Keratinocyte (primary cell): ENCODE data around the gene DUSP5. TPM values are rescaled to one million over a fixed set of nuclear protein-coding genes. Genes with fewer than 3 reads are reported as not detected.
A peak's percentile ranks its signal among the peaks of the same experiment; 100 is the strongest.

Experiments
- DNase-seq: peaks from one replicate; pipeline ENCODE4 v3.0.0-alpha.2; 2011; ENCODE audit warnings: low read depth, missing footprints, low spot score
- FAIRE-seq: peaks from 2 replicates; lab custom pipeline; 2011; peaks lifted over from hg19 to GRCh38; lab: Jason Lieb, UNC
- H2AFZ ChIP-seq: 2 replicates; pipeline ENCODE4 v1.6.0; 2012; ENCODE audit warnings: low read length, control low read depth, inconsistent platforms; ENCODE audit not compliant: control insufficient read depth
- H3K27ac ChIP-seq: 2 replicates; pipeline ENCODE4 v1.5.1; 2011; ENCODE audit warnings: low read length; ENCODE audit not compliant: control insufficient read depth, insufficient read depth
- H3K27me3 ChIP-seq: 3 replicates; pipeline ENCODE4 v1.6.0; 2011; ENCODE audit warnings: low read length; ENCODE audit not compliant: control insufficient read depth, insufficient read depth; ENCODE audit errors: extremely low read depth
- H3K36me3 ChIP-seq, 2 experiments: 2 replicates in 1 of 2; 3 replicates in 1 of 2; pipeline ENCODE4 v1.5.1; 2011; ENCODE audit warnings: low read length in 2 of 2, mild to moderate bottlenecking in 1 of 2; ENCODE audit not compliant: control insufficient read depth in 2 of 2, insufficient read depth in 2 of 2; ENCODE audit errors: extremely low read depth in 1 of 2
- H3K4me1 ChIP-seq: 3 replicates; pipeline ENCODE4 v1.5.1; 2011; ENCODE audit warnings: low read length; ENCODE audit not compliant: control insufficient read depth, insufficient read depth; ENCODE audit errors: extremely low read depth
- H3K4me2 ChIP-seq: 3 replicates; pipeline ENCODE4 v1.6.0; 2011; ENCODE audit warnings: low read depth, low read length; ENCODE audit not compliant: control insufficient read depth, insufficient read depth; ENCODE audit errors: extremely low read depth
- H3K4me3 ChIP-seq, 3 experiments: fragments of 200-600 bp in 1 of 3; sonication (generic) in 1 of 3; 2 replicates in 2 of 3; 3 replicates in 1 of 3; pipeline ENCODE4 v1.5.1; 2011 to 2016; ENCODE audit warnings: low read length in 3 of 3, mild to moderate bottlenecking in 3 of 3, control low read depth in 2 of 3, inconsistent platforms in 1 of 3, low read depth in 1 of 3, mixed read lengths in 1 of 3, mixed run types in 1 of 3, moderate library complexity in 1 of 3; ENCODE audit not compliant: control insufficient read depth in 2 of 3, insufficient read depth in 2 of 3; ENCODE audit errors: extremely low read depth in 1 of 3
- H3K79me2 ChIP-seq: 2 replicates; pipeline ENCODE4 v1.6.0; 2012; ENCODE audit warnings: low read length; ENCODE audit not compliant: control insufficient read depth, insufficient read depth
- H3K9ac ChIP-seq: 3 replicates; pipeline ENCODE4 v1.6.0; 2011; ENCODE audit warnings: low read length; ENCODE audit not compliant: control insufficient read depth, insufficient read depth; ENCODE audit errors: extremely low read depth
- H3K9me1 ChIP-seq: 3 replicates; pipeline ENCODE4 v1.6.0; 2011; ENCODE audit warnings: low read length; ENCODE audit not compliant: control insufficient read depth, insufficient read depth; ENCODE audit errors: extremely low read depth
- H3K9me3 ChIP-seq: 2 replicates; pipeline ENCODE4 v1.5.1; 2012; ENCODE audit warnings: low read depth, low read length; ENCODE audit not compliant: control insufficient read depth
- H4K20me1 ChIP-seq: 3 replicates; pipeline ENCODE4 v1.6.0; 2011; ENCODE audit warnings: low read length; ENCODE audit not compliant: control insufficient read depth, insufficient read depth; ENCODE audit errors: extremely low read depth
- CTCF ChIP-seq, 3 experiments: IDR thresholded peaks in 1 of 3; conservative IDR thresholded peaks in 1 of 3; optimal IDR thresholded peaks in 1 of 3; 2 replicates in 2 of 3; 3 replicates in 1 of 3; pipeline versions ENCODE3 to v1.5.1; 2011; ENCODE audit warnings: low read length in 3 of 3, mild to moderate bottlenecking in 3 of 3, moderate library complexity in 2 of 3, control low read depth in 1 of 3, inconsistent platforms in 1 of 3; ENCODE audit not compliant: insufficient read depth in 2 of 3; ENCODE audit errors: extremely low read depth in 1 of 3
- EZH2 ChIP-seq: IDR thresholded peaks from one replicate; pipeline ENCODE4 v1.6.1; 2012; ENCODE audit warnings: inconsistent platforms, mild to moderate bottlenecking, low read length, moderate library complexity
- dilution Hi-C: fragments of 300-500 bp; cut with MboI; formaldehyde crosslinking; loops from one replicate; pipeline ENCODE4 v1.7.0; 2020; ENCODE audit warnings: low sequenced_read_pairs; ENCODE audit not compliant: extremely low pct_ligation_motif_present
- polyA plus RNA-seq, 5 experiments: library from polyadenylated mRNA; depleted of rRNA in 3 of 5; stranded (reverse) in 3 of 5; stranded (forward) in 1 of 5; unstranded in 1 of 5; fragments of >200 nt; gene quantifications; 1 replicate in 1 of 5; 2 replicates in 3 of 5; 3 replicates in 1 of 5; pipeline versions ENCODE4 v1.2.1 to v1.2.3, GENCODE V29; 2011 to 2012; ENCODE audit warnings: missing spikeins in 2 of 5, low read depth in 1 of 5, low replicate concordance in 1 of 5

Gene DUSP5
- polyA plus RNA-seq, 1 donor (not counting 4 experiments of a cell fraction or from before 2014, with no cell fraction given) = 49.6 TPM

GRCh38 chr10:110529596-110530011 is 31.9 kb downstream of the DUSP5 start:
- H3K9me1 ChIP-seq = peaks cover 2% of the 10 kb centered on the region
- no peaks in the 10 kb centered on the region for H3K27me3 ChIP-seq
- H4K20me1 ChIP-seq = no peaks in the 10 kb centered on the region
- peak overlapping the region; percentile 44 for H3K27ac ChIP-seq
- H3K9me3 ChIP-seq = no peaks in the 10 kb centered on the region
- dilution Hi-C loops = no loop called here
- TF ChIP-seq CTCF (optimal IDR thresholded peaks at IDR 0.05 in 1 of 3, IDR thresholded peaks at IDR 0.05 in 1 of 3, conservative IDR thresholded peaks at IDR 0.05 in 1 of 3; ENCODE audit: extremely low read depth in 1 of 3, insufficient read depth in 2 of 3, low read length in 3 of 3) (no peak), EZH2 (no peak)
- no peaks in the 10 kb centered on the region for H3K79me2 ChIP-seq
- no peak overlapping the region for H3K9ac ChIP-seq
- H3K4me3 ChIP-seq = no peak overlapping the region
- peak overlapping the region; percentile 40 for H3K4me2 ChIP-seq
- H2AFZ ChIP-seq = no peak overlapping the region
- no peaks in the 10 kb centered on the region for H3K36me3 ChIP-seq
- H3K4me1 ChIP-seq = peaks cover 51% of the 10 kb centered on the region
- DNase-seq (no peak), FAIRE-seq (no peak)

GRCh38 chr10:110530131-110530831 is 32.6 kb downstream of the DUSP5 start:
- Histone ChIP-seq H3K9me3 (no peaks in the 10 kb centered on the region), H3K4me2 (peak overlapping the region; percentile 67), H2AFZ (peak overlapping the region; percentile 74), H4K20me1 (no peaks in the 10 kb centered on the region), H3K9ac (no peak overlapping the region), H3K79me2 (no peaks in the 10 kb centered on the region), H3K27ac (peak overlapping the region; percentile 31), H3K9me1 (peaks cover 2% of the 10 kb centered on the region), H3K27me3 (no peaks in the 10 kb centered on the region), H3K4me1 (peaks cover 50% of the 10 kb centered on the region), H3K36me3 (no peaks in the 10 kb centered on the region), H3K4me3 (peak overlapping the region; percentile 8 to 29 (median 27))
- no peak for TF ChIP-seq CTCF (optimal IDR thresholded peaks at IDR 0.05 in 1 of 3, IDR thresholded peaks at IDR 0.05 in 1 of 3, conservative IDR thresholded peaks at IDR 0.05 in 1 of 3; ENCODE audit: extremely low read depth in 1 of 3, insufficient read depth in 2 of 3, low read length in 3 of 3)
- TF ChIP-seq EZH2 = no peak
- FAIRE-seq (no peak), DNase-seq (no peak)
- dilution Hi-C loops = no loop called here
